Sigmoid colon (tissue), 7 donors: ENCODE measurements around the gene STK11. TPM values are rescaled to one million over a fixed set of nuclear protein-coding genes. Genes with fewer than 3 reads are reported as not detected.

Experiments
- DNase-seq: peaks from one replicate; pipeline ENCODE4 v3.0.0-alpha.2; 2019
- H3K27ac ChIP-seq, 4 donors: fragments of 200-600 bp; sonication (generic); one replicate each; pipeline ENCODE4 v1.5.1; 2016 to 2019; ENCODE audit warnings: mild to moderate bottlenecking in 1 of 4
- H3K27me3 ChIP-seq, 3 donors: fragments of 200-600 bp; sonication (generic); one replicate each; pipeline ENCODE4 v1.5.1; 2019; ENCODE audit warnings: mild to moderate bottlenecking in 1 of 3
- H3K36me3 ChIP-seq, 4 donors: fragments of 200-600 bp; sonication (generic); one replicate each; pipeline ENCODE4 v1.5.1; 2016 to 2019
- H3K4me1 ChIP-seq, 4 donors: fragments of 200-600 bp; sonication (generic); one replicate each; pipeline ENCODE4 v1.5.1; 2017 to 2019
- H3K4me3 ChIP-seq, 4 donors: fragments of 200-600 bp; sonication (generic); one replicate each; pipeline ENCODE4 v1.5.1; 2017 to 2019; ENCODE audit warnings: mild to moderate bottlenecking in 2 of 4, moderate library complexity in 1 of 4
- H3K9me3 ChIP-seq, 4 donors: fragments of 200-600 bp in 3 of 4; sonication (generic) in 3 of 4; one replicate each; pipeline versions ENCODE4 v1.5.1 to v1.6.1; 2013 to 2019
- CTCF ChIP-seq, 4 experiments: fragments of 450-650 bp in 3 of 4; fragments of 200-600 bp in 1 of 4; IDR thresholded peaks; one replicate each; pipeline ENCODE4 v1.5.1; 2016 to 2019; ENCODE audit warnings: antibody characterized with exemption in 4 of 4, mild to moderate bottlenecking in 3 of 4, moderate library complexity in 2 of 4
- EP300 ChIP-seq, 4 donors: sonication (generic); formaldehyde crosslinking; IDR thresholded peaks; one replicate each; pipeline ENCODE4 v1.6.1; 2017; ENCODE audit warnings: antibody characterized with exemption in 4 of 4
- POLR2A ChIP-seq, 2 donors: fragments of 450-650 bp; IDR thresholded peaks; one replicate each; pipeline ENCODE4 v1.6.1; 2016; ENCODE audit warnings: antibody characterized with exemption in 2 of 2, mild to moderate bottlenecking in 2 of 2, moderate library complexity in 2 of 2
- POLR2AphosphoS5 ChIP-seq, 4 donors: sonication (generic); formaldehyde crosslinking; IDR thresholded peaks; one replicate each; pipeline ENCODE4 v1.6.1; 2017; ENCODE audit warnings: antibody characterized with exemption in 4 of 4
- WGBS, 2 donors: extraction: QIAGEN DNeasy Blood & Tissue Kit; methylation state at CpG; one replicate each; pipeline ENCODE4 v1.1.7; 2013; 5-methylcytosine and 5-hydroxymethylcytosine counted together
- intact Hi-C: fragments of 100-400 bp; cut with DNase I; formaldehyde crosslinking; loops from one replicate; pipeline ENCODE4 v1.15.1; 2023
- polyA plus RNA-seq, 3 donors: library from polyadenylated mRNA; stranded (reverse); fragments of 200-250 nt; gene quantifications; one replicate each; pipeline ENCODE4 v1.2.3, GENCODE V29; 2013
- total RNA-seq, 4 donors: library from RNA; depleted of rRNA; stranded (reverse); fragments of >200 nt; gene quantifications; one replicate each; pipeline ENCODE4 v1.1.0, GENCODE V29; 2016
- donor health status: healthy with polysubstance abuse.
- donor health status: Bipolar disorder and iron deficiency.
- donor health status: healthy.

STK11 gene
- total and polyA plus RNA-seq, 7 donors: 31.2 to 86.5 (median 41.8) TPM

DNA sequence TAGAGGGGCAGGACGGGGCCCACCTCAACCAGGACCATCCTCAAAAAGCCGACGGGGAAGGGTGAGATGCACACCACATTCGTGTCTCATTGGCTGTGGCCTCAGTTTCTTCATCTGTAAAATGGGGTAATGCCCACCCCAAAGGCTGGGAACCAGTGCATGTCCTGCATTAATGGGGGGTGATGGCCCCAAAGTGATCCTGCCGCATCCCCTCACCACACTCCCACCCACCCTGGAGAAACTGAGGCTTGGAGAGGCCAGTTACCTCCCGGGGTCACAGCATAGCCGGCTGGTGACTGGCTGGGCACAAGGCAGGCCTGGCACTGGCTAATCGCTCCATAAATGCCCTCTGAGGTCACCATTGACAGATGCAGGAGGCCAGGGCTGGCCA lies 42.2 kb downstream of the STK11 start:
- 60 to 71% methylated on average over 8 of the region's 8 CpGs for WGBS, 2 donors
- Histone ChIP-seq H3K4me3 (peak overlapping the region; percentile 75 to 96 (median 82)), H3K4me1 (peaks cover 15 to 66% (median 65%) of the 10 kb centered on the region in 4 donors), H3K9me3 (no peaks in the 10 kb centered on the region), H3K27ac (peak overlapping the region; percentile 96 to 100 (median 100)), H3K27me3 (no peaks in the 10 kb centered on the region), H3K36me3 (peaks cover 0 to 12% (median 1%) of the 10 kb centered on the region in 4 donors)
- intact Hi-C loops: no loop called here
- no peak for DNase-seq
- TF ChIP-seq CTCF (IDR thresholded peaks at IDR 0.05) (no peak), EP300 (IDR thresholded peaks at IDR 0.05) (no peak), POLR2AphosphoS5 (IDR thresholded peaks at IDR 0.05) (no peak), POLR2A (IDR thresholded peaks at IDR 0.05) (no peak)

DNA sequence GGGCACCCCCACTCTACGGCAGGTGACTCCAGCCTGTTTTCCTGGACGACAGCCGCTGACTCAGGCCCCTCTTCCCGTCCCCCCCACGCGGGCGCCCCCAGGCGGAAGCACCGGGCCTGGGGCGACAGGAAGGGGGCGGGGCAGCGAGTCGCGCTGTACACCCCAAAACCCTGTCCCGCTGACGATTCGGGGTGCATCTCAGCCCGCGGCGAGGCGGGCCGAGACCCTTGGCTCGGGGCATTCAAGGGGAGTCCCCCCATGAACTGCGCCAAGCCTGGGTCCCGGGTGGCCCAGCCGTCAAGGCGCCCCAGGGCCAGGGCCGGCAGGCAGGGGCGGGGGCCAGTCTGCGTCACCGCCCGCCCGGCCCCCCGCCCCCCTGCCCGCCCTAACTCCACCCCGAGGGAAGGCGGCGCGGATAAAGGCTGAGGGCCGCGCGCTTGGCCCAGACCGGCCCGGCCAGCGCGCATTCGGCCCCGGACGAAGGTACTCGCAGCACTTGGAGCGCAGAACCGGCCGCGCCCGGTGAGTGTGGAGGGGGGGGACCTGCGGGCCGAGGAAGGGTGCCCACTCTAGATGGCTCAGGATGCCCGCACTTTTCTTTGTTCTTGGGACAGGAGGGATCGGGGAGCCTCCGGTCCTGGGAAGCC lies 42.7 kb downstream of the STK11 start, which contains the start of gene MIDN:
Gene MIDN, plus strand, starts transcription at position 445 of the 647 bp plus-strand sequence. CDS start 1,714 bp downstream, outside the sequence.
- H3K9me3 ChIP-seq: no peaks in the 10 kb centered on the region
- H3K27me3 ChIP-seq: no peaks in the 10 kb centered on the region
- H3K27ac ChIP-seq: peak within 1 kb of the TSS; percentile 96 to 100 (median 100)
- DNase-seq: peak; percentile 93
- WGBS, 2 donors: 1% methylated on average over 60 of the region's 60 CpGs
- TF ChIP-seq POLR2A (IDR thresholded peaks at IDR 0.05) (peak; percentile 88 to 92), CTCF (IDR thresholded peaks at IDR 0.05) (no peak), EP300 (IDR thresholded peaks at IDR 0.05) (peak in 2 of 4 donors; percentile 60 to 80), POLR2AphosphoS5 (IDR thresholded peaks at IDR 0.05) (peak; percentile 92 to 96 (median 94))
- intact Hi-C loops: no loop called here
- H3K36me3 ChIP-seq: peaks cover 0 to 12% (median 1%) of the 10 kb centered on the region in 4 donors
- peak within 1 kb of the TSS; percentile 75 to 96 (median 82) for H3K4me3 ChIP-seq
- peaks cover 16 to 65% (median 61%) of the 10 kb centered on the region in 4 donors for H3K4me1 ChIP-seq

- Histone ChIP-seq H3K27me3 (no peaks in the 10 kb centered on the region), H3K4me1 (peaks cover 16 to 65% (median 60%) of the 10 kb centered on the region in 4 donors), H3K36me3 (peaks cover 0 to 14% (median 1%) of the 10 kb centered on the region in 4 donors), H3K9me3 (no peaks in the 10 kb centered on the region), H3K27ac (peak overlapping the region; percentile 96 to 100 (median 100)), H3K4me3 (peak overlapping the region; percentile 75 to 96 (median 82))
- TF ChIP-seq POLR2AphosphoS5 (IDR thresholded peaks at IDR 0.05) (no peak), CTCF (IDR thresholded peaks at IDR 0.05) (peak; percentile 55 to 86 (median 62))
- 1% methylated on average over 74 of the region's 74 CpGs for WGBS, 2 donors
- peak; percentile 92 for DNase-seq
- intact Hi-C loops: loop anchor here (1.0 kb wide), 1 partner anchor 17 kb away; no protein-coding TSS in a partner anchor
These were observed 43.3 kb downstream of the STK11 start for GRCh38 chr19:1248786-1249297.

- WGBS, 2 donors: 1% methylated on average over 102 of the region's 102 CpGs
- Histone ChIP-seq H3K27ac (peak overlapping the region; percentile 96 to 100 (median 100)), H3K36me3 (peaks cover 0 to 20% (median 5%) of the 10 kb centered on the region in 4 donors), H3K4me3 (peak overlapping the region; percentile 75 to 96 (median 86)), H3K4me1 (peaks cover 16 to 65% (median 60%) of the 10 kb centered on the region in 4 donors), H3K9me3 (no peaks in the 10 kb centered on the region), H3K27me3 (no peaks in the 10 kb centered on the region)
- intact Hi-C loops: loop anchor here (1.0 kb wide), 1 partner anchor 17 kb away; no protein-coding TSS in a partner anchor
- TF ChIP-seq CTCF (IDR thresholded peaks at IDR 0.05) (no peak), EP300 (IDR thresholded peaks at IDR 0.05) (peak in 1 of 4 donors; percentile 49), POLR2A (IDR thresholded peaks at IDR 0.05) (peak; percentile 53 to 78), POLR2AphosphoS5 (IDR thresholded peaks at IDR 0.05) (peak; percentile 96 to 98 (median 97))
- DNase-seq: peak; percentile 98
These were observed 43.9 kb downstream of the STK11 start for GRCh38 chr19:1249298-1249989.
